ENCODE measurements around the gene KLHL29. TPM values are rescaled to one million over a fixed set of nuclear protein-coding genes. Genes with fewer than 3 reads are reported as not detected.
A peak's percentile ranks its signal among the peaks of the same experiment; 100 is the strongest.

KLHL29 gene
- total and polyA plus RNA-seq, 2 of the 13 experiments (the other 11 are each of a cell fraction or from before 2014, with no cell fraction given) = 0.01 TPM; not detected in 1

GRCh38 chr2:23669413-23670244 lies 284.6 kb downstream of the KLHL29 start (continued):
- TF ChIP-seq, protein P1, sequence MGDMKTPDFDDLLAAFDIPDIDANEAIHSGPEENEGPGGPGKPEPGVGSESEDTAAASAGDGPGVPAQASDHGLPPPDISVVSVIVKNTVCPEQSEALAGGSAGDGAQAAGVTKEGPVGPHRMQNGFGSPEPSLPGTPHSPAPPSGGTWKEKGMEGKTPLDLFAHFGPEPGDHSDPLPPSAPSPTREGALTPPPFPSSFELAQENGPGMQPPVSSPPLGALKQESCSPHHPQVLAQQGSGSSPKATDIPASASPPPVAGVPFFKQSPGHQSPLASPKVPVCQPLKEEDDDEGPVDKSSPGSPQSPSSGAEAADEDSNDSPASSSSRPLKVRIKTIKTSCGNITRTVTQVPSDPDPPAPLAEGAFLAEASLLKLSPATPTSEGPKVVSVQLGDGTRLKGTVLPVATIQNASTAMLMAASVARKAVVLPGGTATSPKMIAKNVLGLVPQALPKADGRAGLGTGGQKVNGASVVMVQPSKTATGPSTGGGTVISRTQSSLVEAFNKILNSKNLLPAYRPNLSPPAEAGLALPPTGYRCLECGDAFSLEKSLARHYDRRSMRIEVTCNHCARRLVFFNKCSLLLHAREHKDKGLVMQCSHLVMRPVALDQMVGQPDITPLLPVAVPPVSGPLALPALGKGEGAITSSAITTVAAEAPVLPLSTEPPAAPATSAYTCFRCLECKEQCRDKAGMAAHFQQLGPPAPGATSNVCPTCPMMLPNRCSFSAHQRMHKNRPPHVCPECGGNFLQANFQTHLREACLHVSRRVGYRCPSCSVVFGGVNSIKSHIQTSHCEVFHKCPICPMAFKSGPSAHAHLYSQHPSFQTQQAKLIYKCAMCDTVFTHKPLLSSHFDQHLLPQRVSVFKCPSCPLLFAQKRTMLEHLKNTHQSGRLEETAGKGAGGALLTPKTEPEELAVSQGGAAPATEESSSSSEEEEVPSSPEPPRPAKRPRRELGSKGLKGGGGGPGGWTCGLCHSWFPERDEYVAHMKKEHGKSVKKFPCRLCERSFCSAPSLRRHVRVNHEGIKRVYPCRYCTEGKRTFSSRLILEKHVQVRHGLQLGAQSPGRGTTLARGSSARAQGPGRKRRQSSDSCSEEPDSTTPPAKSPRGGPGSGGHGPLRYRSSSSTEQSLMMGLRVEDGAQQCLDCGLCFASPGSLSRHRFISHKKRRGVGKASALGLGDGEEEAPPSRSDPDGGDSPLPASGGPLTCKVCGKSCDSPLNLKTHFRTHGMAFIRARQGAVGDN (CRISPR knock-in tag; IDR thresholded peaks at IDR 0.05) = peak; percentile 74
- TF ChIP-seq ARID4A (CRISPR knock-in tag; IDR thresholded peaks at IDR 0.05; ENCODE audit: borderline replicate concordance) = 0 out of 2 replicates have a peak, but pooled peaks have one; percentile 34
- no peak for TF ChIP-seq ZNF567 (CRISPR knock-in tag; IDR thresholded peaks at IDR 0.05; ENCODE audit: borderline replicate concordance)
- TF ChIP-seq, protein P2, sequence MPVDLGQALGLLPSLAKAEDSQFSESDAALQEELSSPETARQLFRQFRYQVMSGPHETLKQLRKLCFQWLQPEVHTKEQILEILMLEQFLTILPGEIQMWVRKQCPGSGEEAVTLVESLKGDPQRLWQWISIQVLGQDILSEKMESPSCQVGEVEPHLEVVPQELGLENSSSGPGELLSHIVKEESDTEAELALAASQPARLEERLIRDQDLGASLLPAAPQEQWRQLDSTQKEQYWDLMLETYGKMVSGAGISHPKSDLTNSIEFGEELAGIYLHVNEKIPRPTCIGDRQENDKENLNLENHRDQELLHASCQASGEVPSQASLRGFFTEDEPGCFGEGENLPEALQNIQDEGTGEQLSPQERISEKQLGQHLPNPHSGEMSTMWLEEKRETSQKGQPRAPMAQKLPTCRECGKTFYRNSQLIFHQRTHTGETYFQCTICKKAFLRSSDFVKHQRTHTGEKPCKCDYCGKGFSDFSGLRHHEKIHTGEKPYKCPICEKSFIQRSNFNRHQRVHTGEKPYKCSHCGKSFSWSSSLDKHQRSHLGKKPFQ (CRISPR knock-in tag; IDR thresholded peaks at IDR 0.05; ENCODE audit: insufficient replicate concordance) = no peak
- TF ChIP-seq SMARCC2 (IDR thresholded peaks at IDR 0.05) = no peak
- TF ChIP-seq ZFY (CRISPR knock-in tag; IDR thresholded peaks at IDR 0.05) = peak; percentile 44; the same call in 1 of the 2 replicates
- TF ChIP-seq ZNF772 (CRISPR knock-in tag; IDR thresholded peaks at IDR 0.05) = 0 out of 2 replicates have a peak, but pooled peaks have one; percentile 31
- 0 out of 2 replicates have a peak, but pooled peaks have one; percentile 26 for TF ChIP-seq ZBTB7A (CRISPR knock-in tag; IDR thresholded peaks at IDR 0.05)
- no peak for TF ChIP-seq HNRNPH1 (optimal IDR thresholded peaks at IDR 0.05; ENCODE audit: low read depth, low read length)
- no peak for TF ChIP-seq ZNF766 (CRISPR knock-in tag; IDR thresholded peaks at IDR 0.05; ENCODE audit: borderline replicate concordance)

Data from HepG2 (cell line).